H1 (cell line): Measurements from ENCODE around the gene AMPD1.

Source experiments
- ATF3 ChIP-seq: IDR thresholded peaks from 2 replicates; pipeline ENCODE4 v1.6.1; 2011; ENCODE audit warnings: low read depth, mild to moderate bottlenecking, low read length; ENCODE audit not compliant: insufficient read depth
- CEBPB ChIP-seq: IDR thresholded peaks from 2 replicates; pipeline ENCODE4 v1.6.1; 2012; ENCODE audit warnings: low read depth, low read length
- CREB1 ChIP-seq: IDR thresholded peaks from 2 replicates; pipeline ENCODE4 v1.6.1; 2012; ENCODE audit warnings: inconsistent platforms
- CTCF ChIP-seq, 3 experiments: IDR thresholded peaks; 1 replicate in 2 of 3; 2 replicates in 1 of 3; pipeline versions ENCODE4 v1.5.1 to v1.6.1; 2011; ENCODE audit warnings: low read length in 3 of 3, mild to moderate bottlenecking in 3 of 3, inconsistent platforms in 2 of 3, low read depth in 1 of 3, moderate library complexity in 1 of 3; ENCODE audit not compliant: insufficient read depth in 1 of 3; ENCODE audit errors: control extremely low read depth in 1 of 3
- EP300 ChIP-seq, 2 experiments: IDR thresholded peaks; 1 replicate in 1 of 2; 2 replicates in 1 of 2; pipeline ENCODE4 v1.6.1; 2011 to 2012; ENCODE audit warnings: low read depth in 2 of 2, low read length in 2 of 2, mild to moderate bottlenecking in 2 of 2, borderline replicate concordance in 1 of 2, inconsistent platforms in 1 of 2, moderate library complexity in 1 of 2
- EZH2 ChIP-seq: fragments of 200-600 bp; sonication (generic); IDR thresholded peaks from 2 replicates; pipeline ENCODE4 v1.7.1; 2012; ENCODE audit warnings: low read depth, mild to moderate bottlenecking, moderate library complexity, low read length, inconsistent platforms; ENCODE audit not compliant: severe bottlenecking
- HDAC2 ChIP-seq, 2 experiments: fragments of 300-600 bp in 1 of 2; sonication (generic) in 1 of 2; IDR thresholded peaks; 2 replicates each; pipeline ENCODE4 v1.6.1; 2011 to 2012; ENCODE audit warnings: low read depth in 2 of 2, low read length in 2 of 2, mild to moderate bottlenecking in 2 of 2, moderate library complexity in 2 of 2, borderline replicate concordance in 1 of 2, inconsistent platforms in 1 of 2
- JUN ChIP-seq: IDR thresholded peaks from 2 replicates; pipeline ENCODE4 v1.6.1; 2011; ENCODE audit warnings: low read depth, mild to moderate bottlenecking, improper control_type of control experiment, low read length
- POLR2AphosphoS5 ChIP-seq: IDR thresholded peaks from 2 replicates; pipeline ENCODE4 v1.6.1; 2011; ENCODE audit warnings: low read depth, low read length
- SP2 ChIP-seq: IDR thresholded peaks from 2 replicates; pipeline ENCODE4 v1.6.1; 2012; ENCODE audit warnings: mild to moderate bottlenecking, low read length, inconsistent platforms

GRCh38 chr1:114632427-114632826 lies 62.9 kb downstream of the AMPD1 start:
- TF ChIP-seq CEBPB (no peak), ATF3 (no peak), CTCF (IDR thresholded peaks at IDR 0.05; ENCODE audit: control extremely low read depth in 1 of 3, insufficient read depth in 1 of 3, low read depth in 1 of 3, low read length in 3 of 3) (no peak), HDAC2 (IDR thresholded peaks at IDR 0.05; ENCODE audit: borderline replicate concordance in 1 of 2, low read depth in 2 of 2, low read length in 2 of 2) (no peak), POLR2AphosphoS5 (no peak), JUN (no peak), CREB1 (no peak), SP2 (no peak), EZH2 (no peak), EP300 (IDR thresholded peaks at IDR 0.05; ENCODE audit: borderline replicate concordance in 1 of 2, low read depth in 2 of 2, low read length in 2 of 2) (no peak)
